ENCODE results near the gene PCBP1. TPM values are rescaled to one million over a fixed set of nuclear protein-coding genes. Genes with fewer than 3 reads are reported as not detected.

PCBP1 gene
- total and polyA plus RNA-seq, 9 of the 15 experiments (the other 6 are each of a cell fraction or from before 2014, with no cell fraction given), result 19.2 to 407 (median 78.1) TPM

DNA sequence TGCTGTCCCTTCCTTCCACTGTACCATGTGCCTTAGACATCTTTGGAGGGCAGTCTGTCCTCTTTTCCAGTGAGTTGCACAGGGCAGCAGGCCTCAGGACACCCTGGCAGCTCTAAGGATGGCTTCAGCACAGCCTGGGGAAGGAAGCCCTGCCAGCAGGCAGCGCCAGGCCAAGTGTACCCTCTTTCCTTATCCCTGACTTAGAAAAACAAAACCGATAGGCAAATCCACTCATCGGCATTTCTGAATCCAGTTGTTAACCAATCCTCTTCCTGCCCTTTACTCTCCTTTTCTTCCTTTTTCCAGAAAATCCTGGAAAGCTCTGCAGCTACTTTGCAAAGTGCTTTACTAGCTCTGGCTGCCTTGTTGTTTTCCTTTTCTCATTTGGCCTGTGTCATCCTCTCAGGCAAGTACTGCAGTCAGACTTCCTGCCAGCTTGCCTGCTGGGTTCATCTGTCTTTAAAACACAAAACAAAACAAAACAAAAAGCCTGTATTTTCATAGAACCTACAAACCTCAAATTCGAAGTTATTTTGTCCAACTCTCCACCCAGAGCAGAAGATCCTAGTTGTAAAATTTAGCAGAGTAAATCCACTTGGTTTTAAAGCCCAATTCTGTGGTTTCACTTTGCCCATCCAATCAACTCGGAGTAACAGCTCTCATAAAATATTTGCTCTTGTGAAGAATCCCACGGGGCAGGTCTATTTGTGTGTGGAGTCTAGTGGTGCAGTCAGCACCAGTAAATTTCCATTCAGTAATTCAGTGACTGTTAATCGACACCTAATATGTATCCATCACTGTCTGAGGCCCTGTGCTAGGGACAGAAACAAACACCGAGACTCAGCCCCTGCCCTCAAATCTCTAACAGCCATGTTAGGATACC, 45.2 kb downstream of the PCBP1 start:
- H3K4me2 ChIP-seq (ENCODE audit: insufficient read depth, low read length), result peak overlapping the region; percentile 77
- H2AFZ ChIP-seq (ENCODE audit: low read depth, low read length), result peak overlapping the region; percentile 90
- intact Hi-C loops (cut with micrococcal nuclease) (loop anchor here (2.0 kb wide), 1 partner anchor 24 kb away; no protein-coding TSS in a partner anchor), in situ Hi-C loops (cut with MboI) (loop anchor here (10.0 kb wide), 1 partner anchor 408 kb away; no protein-coding TSS in a partner anchor)
- peak overlapping the region; percentile 78 to 92 for H3K9ac ChIP-seq (ENCODE audit: insufficient read depth in 1 of 2, low read depth in 2 of 2, low read length in 2 of 2)
- no peaks in the 10 kb centered on the region for H3K79me2 ChIP-seq (ENCODE audit: control insufficient read depth, insufficient read depth, low read length)
- POLR2A ChIA-PET, result interaction anchor here (0.7 to 6.0 kb wide), 12 partner anchors 8 to 219 kb away, joined by 3 to 74 read pairs (median 7); partner anchors contain the start of genes MXD1, PCBP1 and SNRPG
- CTCF ChIA-PET (ENCODE audit: low intra/inter-chr PET ratio), result no interaction called here
- no peaks in the 10 kb centered on the region for H3K36me3 ChIP-seq (ENCODE audit: control insufficient read depth, insufficient read depth, low read length)
- H3K9me1 ChIP-seq (ENCODE audit: control insufficient read depth, insufficient read depth, low read length), result no peaks in the 10 kb centered on the region
- peak; percentile 35 for FAIRE-seq
- H3K27me3 ChIP-seq (ENCODE audit: control insufficient read depth in 2 of 2, insufficient read depth in 2 of 2, low read length in 2 of 2), result no peaks in the 10 kb centered on the region
- no peaks in the 10 kb centered on the region for H4K20me1 ChIP-seq (replicated peaks; ENCODE audit: control insufficient read depth, insufficient read depth, low read length)
- no TSS peak for BruUV-seq (replicated peaks)
- ATAC-seq, result peak; percentile 47
- no peaks in the 10 kb centered on the region for H3K9me3 ChIP-seq (replicated peaks; ENCODE audit: control insufficient read depth, insufficient read depth, low read depth, low read length)
- DNase-seq (ENCODE audit: extremely low read depth in 1 of 4, low spot score in 3 of 4), result peak in 1 of 4 experiments; percentile 64
- H3K4me1 ChIP-seq (replicated peaks in 1 of 2; ENCODE audit: control insufficient read depth in 2 of 2, insufficient read depth in 2 of 2, low read length in 2 of 2), result peaks cover 33 to 62% of the 10 kb centered on the region in 2 experiments
- 13% methylated on average over 8 of the region's 8 CpGs for WGBS (ENCODE audit: insufficient coverage, low coverage, missing lambda C conversion rate)
- peak overlapping the region; percentile 2; the same call in 1 of the 2 replicates for H3K4me3 ChIP-seq
- H3K27ac ChIP-seq (ENCODE audit: extremely low read depth, low read depth, low read length), result peak overlapping the region; percentile 95
- TF ChIP-seq HNRNPUL1 (IDR thresholded peaks at IDR 0.05; ENCODE audit: low read length), result no peak
- TF ChIP-seq PRPF4 (IDR thresholded peaks at IDR 0.05; ENCODE audit: insufficient read depth, low read depth, low read length, poor library complexity, severe bottlenecking), result no peak
- TF ChIP-seq C11orf30 (IDR thresholded peaks at IDR 0.05; ENCODE audit: low read depth), result peak; percentile 65
- TF ChIP-seq, protein P1, sequence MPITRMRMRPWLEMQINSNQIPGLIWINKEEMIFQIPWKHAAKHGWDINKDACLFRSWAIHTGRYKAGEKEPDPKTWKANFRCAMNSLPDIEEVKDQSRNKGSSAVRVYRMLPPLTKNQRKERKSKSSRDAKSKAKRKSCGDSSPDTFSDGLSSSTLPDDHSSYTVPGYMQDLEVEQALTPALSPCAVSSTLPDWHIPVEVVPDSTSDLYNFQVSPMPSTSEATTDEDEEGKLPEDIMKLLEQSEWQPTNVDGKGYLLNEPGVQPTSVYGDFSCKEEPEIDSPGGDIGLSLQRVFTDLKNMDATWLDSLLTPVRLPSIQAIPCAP (CRISPR knock-in tag; IDR thresholded peaks at IDR 0.05; ENCODE audit: borderline replicate concordance), result no peak
- no peak for TF ChIP-seq SMAD2 (IDR thresholded peaks at IDR 0.05; ENCODE audit: low read depth, low read length)
- TF ChIP-seq DPF2 (IDR thresholded peaks at IDR 0.05), result no peak; the same call in 1 of the 2 replicates
- no peak for TF ChIP-seq CREB1 (IDR thresholded peaks at IDR 0.05)
- no peak for TF ChIP-seq CREB1 (CRISPR knock-in tag; IDR thresholded peaks at IDR 0.05)
- TF ChIP-seq, protein P2, sequence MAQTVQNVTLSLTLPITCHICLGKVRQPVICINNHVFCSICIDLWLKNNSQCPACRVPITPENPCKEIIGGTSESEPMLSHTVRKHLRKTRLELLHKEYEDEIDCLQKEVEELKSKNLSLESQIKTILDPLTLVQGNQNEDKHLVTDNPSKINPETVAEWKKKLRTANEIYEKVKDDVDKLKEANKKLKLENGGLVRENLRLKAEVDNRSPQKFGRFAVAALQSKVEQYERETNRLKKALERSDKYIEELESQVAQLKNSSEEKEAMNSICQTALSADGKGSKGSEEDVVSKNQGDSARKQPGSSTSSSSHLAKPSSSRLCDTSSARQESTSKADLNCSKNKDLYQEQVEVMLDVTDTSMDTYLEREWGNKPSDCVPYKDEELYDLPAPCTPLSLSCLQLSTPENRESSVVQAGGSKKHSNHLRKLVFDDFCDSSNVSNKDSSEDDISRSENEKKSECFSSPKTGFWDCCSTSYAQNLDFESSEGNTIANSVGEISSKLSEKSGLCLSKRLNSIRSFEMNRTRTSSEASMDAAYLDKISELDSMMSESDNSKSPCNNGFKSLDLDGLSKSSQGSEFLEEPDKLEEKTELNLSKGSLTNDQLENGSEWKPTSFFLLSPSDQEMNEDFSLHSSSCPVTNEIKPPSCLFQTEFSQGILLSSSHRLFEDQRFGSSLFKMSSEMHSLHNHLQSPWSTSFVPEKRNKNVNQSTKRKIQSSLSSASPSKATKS (CRISPR knock-in tag; IDR thresholded peaks at IDR 0.05), result no peak
- TF ChIP-seq ZNF124 (CRISPR knock-in tag; IDR thresholded peaks at IDR 0.05), result no peak

All from K562 (cell line).